ENCODE measurements around the gene CYB561D1.

Gene CYB561D1

GRCh38 chr1:109527846-109528695 lies 34.2 kb downstream of the CYB561D1 start:
- DNase-seq (ENCODE audit: low spot score) (no peak), FAIRE-seq (no peak)

- DNase-seq (ENCODE audit: low spot score) (no peak), FAIRE-seq (no peak)
These were observed 34.8 kb downstream of the CYB561D1 start for GRCh38 chr1:109528712-109529111.

GRCh38 chr1:109529881-109530456 lies 36.1 kb downstream of the CYB561D1 start:
- no peak for FAIRE-seq
- no peak for DNase-seq (ENCODE audit: low spot score)

- no peak for DNase-seq (ENCODE audit: low spot score)
- no peak for FAIRE-seq
These were observed 36.7 kb downstream of the CYB561D1 start for GRCh38 chr1:109530457-109531087.

GRCh38 chr1:109531380-109531779 lies 37.5 kb downstream of the CYB561D1 start:
- DNase-seq (ENCODE audit: low spot score): no peak
- FAIRE-seq: no peak

- DNase-seq (ENCODE audit: low spot score): no peak
- no peak for FAIRE-seq
These were observed 38.0 kb downstream of the CYB561D1 start for GRCh38 chr1:109531826-109532364.

GRCh38 chr1:109532365-109533136 lies 38.7 kb downstream of the CYB561D1 start:
- FAIRE-seq (no peak), DNase-seq (ENCODE audit: low spot score) (peak; percentile 62)

GRCh38 chr1:109534307-109534858 lies 40.5 kb downstream of the CYB561D1 start:
- DNase-seq (ENCODE audit: low spot score) (no peak), FAIRE-seq (no peak)

- no peak for FAIRE-seq
These were observed 41.6 kb downstream of the CYB561D1 start for GRCh38 chr1:109535481-109535880.

GRCh38 chr1:109535971-109536491 lies 42.1 kb downstream of the CYB561D1 start:
- DNase-seq (ENCODE audit: low spot score) (no peak), FAIRE-seq (no peak)

More at GRCh38 chr1:109535481-109535880, 41.6 kb downstream of the CYB561D1 start:
- no peak for DNase-seq (ENCODE audit: low spot score)

- FAIRE-seq: no peak
These were observed 43.7 kb downstream of the CYB561D1 start for GRCh38 chr1:109537450-109538178.

GRCh38 chr1:109538827-109539555 lies 45.1 kb downstream of the CYB561D1 start:
- no peak for DNase-seq (ENCODE audit: low spot score)
- no peak for FAIRE-seq

More at GRCh38 chr1:109537450-109538178, 43.7 kb downstream of the CYB561D1 start:
- no peak for DNase-seq (ENCODE audit: low spot score)

- FAIRE-seq (no peak), DNase-seq (ENCODE audit: low spot score) (no peak)
These were observed 45.8 kb downstream of the CYB561D1 start, which contains the start of gene GPR61 for GRCh38 chr1:109539676-109540075. GPR61 (plus strand) TSS chr1:109539872; CDS start chr1:109543023, 3,151 bp downstream.

- FAIRE-seq: no peak
- DNase-seq (ENCODE audit: low spot score): no peak
These were observed 47.2 kb downstream of the CYB561D1 start for GRCh38 chr1:109541102-109541501.

GRCh38 chr1:109542657-109543056 lies 48.8 kb downstream of the CYB561D1 start:
- no peak for DNase-seq (ENCODE audit: low spot score)

GRCh38 chr1:109543283-109543987 lies 49.5 kb downstream of the CYB561D1 start:
- no peak for DNase-seq (ENCODE audit: low spot score)
- FAIRE-seq: no peak

More at GRCh38 chr1:109542657-109543056, 48.8 kb downstream of the CYB561D1 start:
- FAIRE-seq: no peak

- DNase-seq (ENCODE audit: low spot score): no peak
- no peak for FAIRE-seq
These were observed 50.3 kb downstream of the CYB561D1 start for GRCh38 chr1:109543988-109544735.
